Measurements from ENCODE around the gene C4A. TPM values are rescaled to one million over a fixed set of nuclear protein-coding genes. Genes with fewer than 3 reads are reported as not detected.
A peak's percentile ranks its signal among the peaks of the same experiment; 100 is the strongest.
"Not testable (repeated sequence)": the region's sequence is repeated elsewhere in the genome, so short reads cannot be mapped to it uniquely, and the experiment has no call there.

The C4A gene
- total and polyA plus RNA-seq, 8 donors, result 10.8 to 248 (median 45.2) TPM

- Histone ChIP-seq H3K4me1 (peaks cover 8 to 30% (median 19%) of the 10 kb centered on the region in 4 donors), H3K27ac (peak overlapping the region in 4 of 5 donors; percentile 67 to 84 (median 79)), H3K36me3 (peaks cover 0 to 2% (median under 1%) of the 10 kb centered on the region in 4 donors), H3K27me3 (no peaks in the 10 kb centered on the region), H3K9me3 (no peaks in the 10 kb centered on the region), H3K4me3 (no peak overlapping the region)
- DNase-seq, result no peak
- 76 to 93% (median 87%) methylated on average over 5 to 6 of the region's 6 CpGs for WGBS, 5 donors
- TF ChIP-seq, protein P1, sequence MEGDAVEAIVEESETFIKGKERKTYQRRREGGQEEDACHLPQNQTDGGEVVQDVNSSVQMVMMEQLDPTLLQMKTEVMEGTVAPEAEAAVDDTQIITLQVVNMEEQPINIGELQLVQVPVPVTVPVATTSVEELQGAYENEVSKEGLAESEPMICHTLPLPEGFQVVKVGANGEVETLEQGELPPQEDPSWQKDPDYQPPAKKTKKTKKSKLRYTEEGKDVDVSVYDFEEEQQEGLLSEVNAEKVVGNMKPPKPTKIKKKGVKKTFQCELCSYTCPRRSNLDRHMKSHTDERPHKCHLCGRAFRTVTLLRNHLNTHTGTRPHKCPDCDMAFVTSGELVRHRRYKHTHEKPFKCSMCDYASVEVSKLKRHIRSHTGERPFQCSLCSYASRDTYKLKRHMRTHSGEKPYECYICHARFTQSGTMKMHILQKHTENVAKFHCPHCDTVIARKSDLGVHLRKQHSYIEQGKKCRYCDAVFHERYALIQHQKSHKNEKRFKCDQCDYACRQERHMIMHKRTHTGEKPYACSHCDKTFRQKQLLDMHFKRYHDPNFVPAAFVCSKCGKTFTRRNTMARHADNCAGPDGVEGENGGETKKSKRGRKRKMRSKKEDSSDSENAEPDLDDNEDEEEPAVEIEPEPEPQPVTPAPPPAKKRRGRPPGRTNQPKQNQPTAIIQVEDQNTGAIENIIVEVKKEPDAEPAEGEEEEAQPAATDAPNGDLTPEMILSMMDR (IDR thresholded peaks at IDR 0.05), result no peak
- intact Hi-C loops (cut with DNase I; ENCODE audit: low total_unique reads), result no loop called here
These were observed 65.6 kb downstream of the C4A start for GRCh38 chr6:32047539-32047854.

DNA sequence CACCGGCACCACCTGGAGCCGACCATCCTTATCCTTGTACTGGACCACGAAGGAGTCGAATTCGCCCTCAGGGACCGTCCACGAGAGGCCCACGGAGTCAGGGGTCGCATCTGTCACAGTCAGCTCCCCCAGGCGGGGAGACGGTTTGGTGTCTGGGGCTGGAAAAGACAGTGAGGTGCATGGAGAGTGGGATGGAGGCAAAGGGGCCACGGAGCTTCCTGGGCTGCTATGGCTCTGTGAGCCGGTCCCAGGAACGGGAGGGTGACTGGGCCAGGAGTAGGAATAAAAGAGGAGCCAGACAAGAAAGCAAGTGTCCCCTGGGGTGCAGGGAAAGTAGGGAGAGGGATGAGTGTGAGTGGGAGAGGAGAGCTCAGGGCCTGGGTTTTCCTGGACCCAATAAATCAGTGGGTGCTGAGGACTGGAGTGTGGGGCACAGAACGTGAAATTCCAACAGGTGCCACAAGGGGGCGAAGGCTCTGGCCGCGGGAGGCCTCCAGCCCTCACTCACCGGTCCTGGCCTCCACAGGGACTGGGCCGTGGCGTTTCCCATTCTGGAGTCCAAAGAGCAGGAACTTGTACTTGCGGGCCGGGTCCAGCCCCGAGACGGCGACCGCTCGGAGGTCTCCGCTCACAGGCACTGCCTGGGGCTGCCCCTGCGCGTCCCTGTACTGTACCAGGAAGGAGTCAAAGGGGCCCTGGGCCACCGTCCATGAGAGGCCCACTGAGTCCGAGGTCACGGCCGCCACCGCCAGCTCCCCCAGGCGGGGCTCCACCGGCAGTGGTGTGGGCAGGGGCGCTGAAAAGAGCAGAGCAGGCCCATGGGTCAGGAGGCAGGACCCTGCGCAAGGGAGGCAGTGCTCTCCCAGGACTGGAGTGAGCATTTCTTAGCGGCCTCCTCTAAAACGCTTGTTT, 66.3 kb downstream of the C4A start:
- peak overlapping the region in 4 of 5 donors; percentile 67 to 84 (median 79) for H3K27ac ChIP-seq
- peaks cover 0 to 8% (median 4%) of the 10 kb centered on the region in 4 donors for H3K36me3 ChIP-seq
- H3K4me1 ChIP-seq, result peaks cover 8 to 30% (median 19%) of the 10 kb centered on the region in 4 donors
- no peak overlapping the region for H3K4me3 ChIP-seq
- no peaks in the 10 kb centered on the region for H3K27me3 ChIP-seq
- 45 to 58% (median 49%) methylated on average over 29 to 42 of the region's 42 CpGs for WGBS, 5 donors
- TF ChIP-seq POLR2AphosphoS5 (IDR thresholded peaks at IDR 0.05) (peak in 1 of 3 donors; percentile 25), EP300 (IDR thresholded peaks at IDR 0.05) (no peak), POLR2A (IDR thresholded peaks at IDR 0.05) (no peak)
- TF ChIP-seq, protein P1 (IDR thresholded peaks at IDR 0.05), result peak in 6 of 7 experiments; percentile 25 to 91 (median 84)
- no peaks in the 10 kb centered on the region for H3K9me3 ChIP-seq
- intact Hi-C loops (cut with DNase I; ENCODE audit: low total_unique reads), result no loop called here
- DNase-seq, result peak; percentile 80 to 85

- H3K27ac ChIP-seq, result peak overlapping the region in 1 of 5 donors; percentile 24
- H3K4me3 ChIP-seq; intact Hi-C loops (cut with DNase I; ENCODE audit: low total_unique reads); H3K27me3 ChIP-seq; H3K9me3 ChIP-seq; DNase-seq: not testable (repeated sequence)
- H3K4me1 ChIP-seq, result peaks cover 8 to 30% (median 19%) of the 10 kb centered on the region in 4 donors
- H3K36me3 ChIP-seq, result peaks cover 0 to 13% (median 5%) of the 10 kb centered on the region in 4 donors
- WGBS, 5 donors, result 95 to 98% (median 96%) methylated on average over 13 to 21 of the region's 21 CpGs
These were observed 67.3 kb downstream of the C4A start for GRCh38 chr6:32049149-32049548.

- H3K4me1 ChIP-seq, result peaks cover 8 to 30% (median 19%) of the 10 kb centered on the region in 4 donors
- H3K27me3 ChIP-seq; DNase-seq; H3K9me3 ChIP-seq; H3K4me3 ChIP-seq; intact Hi-C loops (cut with DNase I; ENCODE audit: low total_unique reads): not testable (repeated sequence)
- peak overlapping the region in 1 of 5 donors; percentile 24 for H3K27ac ChIP-seq
- WGBS, 5 donors, result 86 to 95% (median 93%) methylated on average over 6 to 9 of the region's 11 CpGs
- peaks cover 0 to 13% (median 6%) of the 10 kb centered on the region in 4 donors for H3K36me3 ChIP-seq
These were observed 67.9 kb downstream of the C4A start for GRCh38 chr6:32049736-32050135.

- Histone ChIP-seq H3K4me1 (peaks cover 8 to 30% (median 19%) of the 10 kb centered on the region in 4 donors), H3K27me3 (no peaks in the 10 kb centered on the region), H3K36me3 (peaks cover 0 to 20% (median 8%) of the 10 kb centered on the region in 4 donors), H3K27ac (no peak overlapping the region), H3K9me3 (no peaks in the 10 kb centered on the region), H3K4me3 (no peak overlapping the region)
- WGBS, 5 donors, result 58 to 71% (median 63%) methylated on average over 5 of the region's 5 CpGs
- intact Hi-C loops (cut with DNase I; ENCODE audit: low total_unique reads), result no loop called here
- no peak for DNase-seq
- TF ChIP-seq POLR2AphosphoS5 (IDR thresholded peaks at IDR 0.05), result no peak
- TF ChIP-seq EP300 (IDR thresholded peaks at IDR 0.05), result no peak
- no peak for TF ChIP-seq POLR2A (IDR thresholded peaks at IDR 0.05)
- TF ChIP-seq, protein P1 (IDR thresholded peaks at IDR 0.05), result no peak
These were observed 68.7 kb downstream of the C4A start for GRCh38 chr6:32050562-32050961.

Small RNA genes within 50 kb of the gene (small RNA-seq; reads per million reads assigned to genes)
- gene AL645922.1, result 0 reads per million in 4 donors

Other genes starting within 250 kb of the C4A start
Only the 30 nearest of the 32 such genes appear.
- 10 to 100 TPM in 2 of 5 donors, 1 to 10 TPM in 2, not detected in 1; 2.7 to 40.8 (median 7.6) TPM for gene SAPCD1, start 219.4 kb upstream of the C4A start, total RNA-seq
- 1 to 10 TPM; 2.4 to 5.4 (median 2.9) TPM for gene SAPCD1, start 219.4 kb upstream of the C4A start, polyA plus RNA-seq
- gene VWA7, start 204.7 kb upstream of the C4A start, total RNA-seq, result 10 to 100 TPM in 1 of 5 donors, 1 to 10 TPM in 3, not detected in 1; 4.2 to 18.3 (median 7.5) TPM
- 1 to 10 TPM; 1.3 to 1.4 (median 1.4) TPM for gene VWA7, start 204.7 kb upstream of the C4A start, polyA plus RNA-seq
- 10 to 100 TPM; 21.6 to 56.5 (median 24.1) TPM for gene VARS1, start 186.3 kb upstream of the C4A start, total RNA-seq
- 10 to 100 TPM; 11.0 to 31.8 (median 27.7) TPM for gene VARS1, start 186.3 kb upstream of the C4A start, polyA plus RNA-seq
- gene LSM2, start 175.1 kb upstream of the C4A start, total RNA-seq, result 10 to 100 TPM in 3 of 5 donors, 1 to 10 TPM in 1, not detected in 1; 6.7 to 34.5 (median 11.4) TPM
- gene LSM2, start 175.1 kb upstream of the C4A start, polyA plus RNA-seq, result 10 to 100 TPM; 45.2 to 55.8 (median 50.4) TPM
- 1 to 10 TPM in 2 of 5 donors, not detected in 3; 1.1 to 1.7 TPM for gene HSPA1L, start 166.8 kb upstream of the C4A start, total RNA-seq
- gene HSPA1L, start 166.8 kb upstream of the C4A start, polyA plus RNA-seq, result under 1 TPM; 0.46 to 0.98 (median 0.75) TPM
- gene HSPA1A, start 166.5 kb upstream of the C4A start, total RNA-seq, result 100 to 1,000 TPM in 3 of 5 donors, 10 to 100 TPM in 2; 68.8 to 124 (median 113) TPM
- 100 to 1,000 TPM in 1 of 3 donors, 10 to 100 TPM in 2; 51.1 to 107 (median 64.8) TPM for gene HSPA1A, start 166.5 kb upstream of the C4A start, polyA plus RNA-seq
- gene HSPA1B, start 154.3 kb upstream of the C4A start, total RNA-seq, result 100 to 1,000 TPM in 3 of 5 donors, 10 to 100 TPM in 2; 44.3 to 165 (median 105) TPM
- gene HSPA1B, start 154.3 kb upstream of the C4A start, polyA plus RNA-seq, result 10 to 100 TPM; 35.9 to 66.0 (median 51.3) TPM
- gene NEU1, start 119.2 kb upstream of the C4A start, total RNA-seq, result 10 to 100 TPM; 11.3 to 60.7 (median 25.0) TPM
- 10 to 100 TPM; 16.3 to 29.0 (median 22.2) TPM for gene NEU1, start 119.2 kb upstream of the C4A start, polyA plus RNA-seq
- gene SLC44A4, start 103.1 kb upstream of the C4A start, total RNA-seq, result 100 to 1,000 TPM in 4 of 5 donors, 10 to 100 TPM in 1; 74.2 to 201 (median 175) TPM
- gene SLC44A4, start 103.1 kb upstream of the C4A start, polyA plus RNA-seq, result 100 to 1,000 TPM in 1 of 3 donors, 10 to 100 TPM in 2; 35.4 to 111 (median 47.9) TPM
- gene EHMT2, start 84.4 kb upstream of the C4A start, total RNA-seq, result 10 to 100 TPM; 12.1 to 58.0 (median 31.7) TPM
- 10 to 100 TPM; 27.3 to 43.2 (median 35.4) TPM for gene EHMT2, start 84.4 kb upstream of the C4A start, polyA plus RNA-seq
- gene ZBTB12, start 80.0 kb upstream of the C4A start, total RNA-seq, result 1 to 10 TPM in 3 of 5 donors, under 1 TPM in 2; 0.43 to 6.4 (median 1.3) TPM
- gene ZBTB12, start 80.0 kb upstream of the C4A start, polyA plus RNA-seq, result 1 to 10 TPM; 1.8 to 3.4 (median 2.2) TPM
- 10 to 100 TPM in 1 of 5 donors, 1 to 10 TPM in 3, not detected in 1; 1.7 to 24.6 (median 4.0) TPM for gene C2, start 54.3 kb upstream of the C4A start, total RNA-seq
- 1 to 10 TPM; 3.3 to 6.3 (median 4.9) TPM for gene C2, start 54.3 kb upstream of the C4A start, polyA plus RNA-seq
- 100 to 1,000 TPM in 3 of 5 donors, 10 to 100 TPM in 1, 1 to 10 TPM in 1; 8.4 to 316 (median 185) TPM for gene CFB, start 36.0 kb upstream of the C4A start, total RNA-seq
- gene CFB, start 36.0 kb upstream of the C4A start, polyA plus RNA-seq, result 100 to 1,000 TPM in 2 of 3 donors, 10 to 100 TPM in 1; 13.1 to 226 (median 165) TPM
- gene NELFE, start 23.1 kb upstream of the C4A start, total RNA-seq, result 100 to 1,000 TPM in 1 of 5 donors, 10 to 100 TPM in 3, 1 to 10 TPM in 1; 2.9 to 100 (median 50.1) TPM
- gene NELFE, start 23.1 kb upstream of the C4A start, polyA plus RNA-seq, result 10 to 100 TPM; 52.1 to 75.8 (median 53.5) TPM
- 100 to 1,000 TPM in 3 of 5 donors, 10 to 100 TPM in 2; 22.0 to 478 (median 114) TPM for gene SKIC2, start 22.9 kb upstream of the C4A start, total RNA-seq
- gene SKIC2, start 22.9 kb upstream of the C4A start, polyA plus RNA-seq, result 10 to 100 TPM; 74.3 to 88.9 (median 87.1) TPM
- gene DXO, start 9.9 kb upstream of the C4A start, total RNA-seq, result 10 to 100 TPM in 3 of 5 donors, 1 to 10 TPM in 2; 4.1 to 65.8 (median 18.3) TPM
- gene DXO, start 9.9 kb upstream of the C4A start, polyA plus RNA-seq, result 10 to 100 TPM; 11.9 to 24.8 (median 19.7) TPM
- gene C4B, start 32.7 kb downstream of the C4A start, total RNA-seq, result 100 to 1,000 TPM in 1 of 5 donors, 10 to 100 TPM in 4; 14.9 to 108 (median 32.7) TPM
- gene C4B, start 32.7 kb downstream of the C4A start, polyA plus RNA-seq, result 100 to 1,000 TPM in 1 of 3 donors, 10 to 100 TPM in 2; 42.8 to 107 (median 54.9) TPM
- not detected for gene CYP21A2, start 56.4 kb downstream of the C4A start, total RNA-seq
- 10 to 100 TPM in 1 of 3 donors, 1 to 10 TPM in 2; 1.3 to 23.8 (median 1.4) TPM for gene CYP21A2, start 56.4 kb downstream of the C4A start, polyA plus RNA-seq
- gene TNXB, start 127.3 kb downstream of the C4A start, total RNA-seq, result 100 to 1,000 TPM in 1 of 5 donors, 10 to 100 TPM in 4; 43.8 to 408 (median 71.0) TPM
- 10 to 100 TPM; 15.1 to 17.7 (median 15.7) TPM for gene TNXB, start 127.3 kb downstream of the C4A start, polyA plus RNA-seq
- 100 to 1,000 TPM in 2 of 5 donors, 10 to 100 TPM in 3; 22.8 to 718 (median 73.3) TPM for gene ATF6B, start 146.2 kb downstream of the C4A start, total RNA-seq
- 10 to 100 TPM; 20.9 to 48.1 (median 24.4) TPM for gene ATF6B, start 146.2 kb downstream of the C4A start, polyA plus RNA-seq
- gene FKBPL, start 148.2 kb downstream of the C4A start, total RNA-seq, result 1 to 10 TPM in 2 of 5 donors, under 1 TPM in 1, not detected in 2; 0.45 to 3.3 (median 3.2) TPM
- 1 to 10 TPM; 2.7 to 9.6 (median 8.5) TPM for gene FKBPL, start 148.2 kb downstream of the C4A start, polyA plus RNA-seq
- gene PRRT1, start 169.9 kb downstream of the C4A start, total RNA-seq, result under 1 TPM in 3 of 5 donors, not detected in 2; 0.18 to 0.87 (median 0.87) TPM
- 1 to 10 TPM; 1.9 to 6.0 (median 3.4) TPM for gene PRRT1, start 169.9 kb downstream of the C4A start, polyA plus RNA-seq
- gene PPT2, start 172.1 kb downstream of the C4A start, total RNA-seq, result 10 to 100 TPM in 4 of 5 donors, 1 to 10 TPM in 1; 5.8 to 73.0 (median 35.7) TPM
- 10 to 100 TPM in 1 of 3 donors, 1 to 10 TPM in 2; 5.8 to 11.1 (median 7.9) TPM for gene PPT2, start 172.1 kb downstream of the C4A start, polyA plus RNA-seq
- gene EGFL8, start 182.5 kb downstream of the C4A start, total RNA-seq, result 100 to 1,000 TPM in 1 of 5 donors, 10 to 100 TPM in 2, 1 to 10 TPM in 1, under 1 TPM in 1; 0.87 to 224 (median 10.1) TPM
- gene EGFL8, start 182.5 kb downstream of the C4A start, polyA plus RNA-seq, result 10 to 100 TPM; 14.6 to 30.3 (median 16.6) TPM
- 10 to 100 TPM in 4 of 5 donors, 1 to 10 TPM in 1; 7.3 to 52.6 (median 33.5) TPM for gene AGPAT1, start 194.0 kb downstream of the C4A start, total RNA-seq
- gene AGPAT1, start 194.0 kb downstream of the C4A start, polyA plus RNA-seq, result 10 to 100 TPM; 31.3 to 41.9 (median 36.2) TPM
- gene RNF5, start 196.3 kb downstream of the C4A start, total RNA-seq, result 10 to 100 TPM; 22.6 to 71.4 (median 50.9) TPM
- gene RNF5, start 196.3 kb downstream of the C4A start, polyA plus RNA-seq, result 100 to 1,000 TPM in 1 of 3 donors, 10 to 100 TPM in 2; 92.5 to 107 (median 93.2) TPM
- 10 to 100 TPM in 2 of 5 donors, 1 to 10 TPM in 2, under 1 TPM in 1; 0.87 to 35.6 (median 2.8) TPM for gene AGER, start 202.2 kb downstream of the C4A start, total RNA-seq
- 10 to 100 TPM; 13.0 to 18.0 (median 16.9) TPM for gene AGER, start 202.2 kb downstream of the C4A start, polyA plus RNA-seq
- 10 to 100 TPM; 23.5 to 50.3 (median 42.0) TPM for gene PBX2, start 208.1 kb downstream of the C4A start, total RNA-seq
- 10 to 100 TPM; 26.5 to 31.4 (median 28.0) TPM for gene PBX2, start 208.1 kb downstream of the C4A start, polyA plus RNA-seq
- gene GPSM3, start 210.6 kb downstream of the C4A start, total RNA-seq, result 10 to 100 TPM in 1 of 5 donors, 1 to 10 TPM in 1, not detected in 3; 3.1 to 41.0 TPM
- gene GPSM3, start 210.6 kb downstream of the C4A start, polyA plus RNA-seq, result 10 to 100 TPM in 2 of 3 donors, 1 to 10 TPM in 1; 10.0 to 25.8 (median 23.9) TPM
- gene NOTCH4, start 242.0 kb downstream of the C4A start, total RNA-seq, result 10 to 100 TPM; 11.0 to 45.5 (median 14.3) TPM
- 10 to 100 TPM in 1 of 3 donors, 1 to 10 TPM in 2; 7.3 to 22.3 (median 8.4) TPM for gene NOTCH4, start 242.0 kb downstream of the C4A start, polyA plus RNA-seq

Measured in stomach (tissue), 9 donors.